A549 (cell line): ENCODE data around the gene TBC1D8. TPM values are rescaled to one million over a fixed set of nuclear protein-coding genes. Genes with fewer than 3 reads are reported as not detected.

ENCODE experiments used
- ATAC-seq, 2 experiments: fragments of 200-7000 bp in 1 of 2; fragments of >200 bp in 1 of 2; cut with Nextera tagmentation in 1 of 2; cut with Tn5 transposase in 1 of 2; 3 replicates each; pipeline versions ENCODE4 v1.8.0 to v1.9.1; 2018 to 2020; ENCODE audit warnings: mild to moderate bottlenecking in 1 of 2, moderate library complexity in 1 of 2
- CTCF ChIA-PET: fragments of 300-600 bp; sonication (Branson Sonifier 250); formaldehyde crosslinking; extraction: SDS; loops from one replicate; lab custom pipeline; 2021; ENCODE audit warnings: antibody characterized with exemption, inconsistent platforms; lab: Yijun Ruan, JAX
- POLR2A ChIA-PET: fragments of 350-600 bp; formaldehyde crosslinking; extraction: SDS; loops from one replicate; lab custom pipeline; 2021; ENCODE audit warnings: antibody characterized with exemption, inconsistent platforms; lab: Yijun Ruan, JAX
- DNase-seq, 2 experiments: peaks; one replicate each; pipeline versions ENCODE4 v3.0.0 to v3.0.0-alpha.2; 2011 to 2016; ENCODE audit warnings: low read depth in 1 of 2, low spot score in 1 of 2
- FAIRE-seq: peaks from 2 replicates; lab custom pipeline; 2011; peaks lifted over from hg19 to GRCh38; lab: Jason Lieb, UNC
- H3K27ac ChIP-seq, 2 experiments: fragments of >200 bp; sonication (Bioruptor Twin); formaldehyde crosslinking; 3 replicates each; pipeline ENCODE4 v1.5.1; 2016 to 2017
- H3K4me1 ChIP-seq: fragments of >200 bp; sonication (Bioruptor Twin); formaldehyde crosslinking; 3 replicates; pipeline ENCODE4 v1.6.1; 2016
- H3K4me2 ChIP-seq: fragments of >200 bp; sonication (Bioruptor Twin); formaldehyde crosslinking; 3 replicates; pipeline ENCODE4 v1.6.1; 2016
- H3K4me3 ChIP-seq: fragments of >200 bp; sonication (Bioruptor Twin); formaldehyde crosslinking; 3 replicates; pipeline ENCODE4 v1.5.1; 2016
- H3K9me3 ChIP-seq: fragments of >200 bp; sonication (Bioruptor Twin); formaldehyde crosslinking; 3 replicates; pipeline ENCODE4 v1.6.1; 2016
- BCL3 ChIP-seq: fragments of >200 bp; sonication (Bioruptor Twin); formaldehyde crosslinking; IDR thresholded peaks from 3 replicates; pipeline ENCODE4 v1.6.1; 2016
- BHLHE40 ChIP-seq: IDR thresholded peaks from 2 replicates; pipeline ENCODE4 v1.6.1; 2012; ENCODE audit warnings: low read depth, low read length, inconsistent platforms
- CBX8 ChIP-seq: fragments of 200-600 bp; sonication (generic); IDR thresholded peaks from 2 replicates; pipeline ENCODE4 v1.6.1; 2016
- CEBPB ChIP-seq, 2 experiments: fragments of >200 bp in 1 of 2; sonication (Bioruptor Twin) in 1 of 2; formaldehyde crosslinking in 1 of 2; IDR thresholded peaks; 2 replicates each; pipeline ENCODE4 v1.6.1; 2012 to 2016
- E2F6 ChIP-seq: IDR thresholded peaks from 2 replicates; pipeline ENCODE4 v1.6.1; 2012; ENCODE audit warnings: low read depth, borderline replicate concordance
- EHF ChIP-seq: fragments of 250-450 bp; sonication (Bioruptor Pico); IDR thresholded peaks from 2 replicates; pipeline ENCODE4 v1.5.0; 2020; ENCODE audit warnings: mild to moderate bottlenecking
- EHMT2 ChIP-seq: fragments of 200-600 bp; sonication (generic); IDR thresholded peaks from 2 replicates; pipeline ENCODE4 v1.6.1; 2016; ENCODE audit warnings: antibody characterized with exemption, low read depth, mild to moderate bottlenecking, moderate library complexity
- ELK1 ChIP-seq: fragments of 150-350 bp; IDR thresholded peaks from 2 replicates; pipeline ENCODE4 v1.6.1; 2014; ENCODE audit warnings: low read depth, mild to moderate bottlenecking, low read length
- EP300 ChIP-seq, 2 experiments: fragments of >200 bp; sonication (Bioruptor Twin); formaldehyde crosslinking; IDR thresholded peaks; 2 replicates in 1 of 2; 3 replicates in 1 of 2; pipeline ENCODE4 v1.6.1; 2016 to 2017
- ESRRA ChIP-seq: fragments of 150-350 bp; IDR thresholded peaks from 2 replicates; pipeline ENCODE4 v1.6.1; 2014; ENCODE audit warnings: mild to moderate bottlenecking, low read length, borderline replicate concordance
- FOSL2 ChIP-seq, 2 experiments: fragments of 450-650 bp in 1 of 2; fragments of >200 bp in 1 of 2; sonication (Bioruptor Twin) in 1 of 2; formaldehyde crosslinking; IDR thresholded peaks; 2 replicates each; pipeline versions ENCODE4 v1.5.0 to v1.6.1; 2016 to 2020; ENCODE audit warnings: mild to moderate bottlenecking in 1 of 2, moderate library complexity in 1 of 2
- GATA3 ChIP-seq: IDR thresholded peaks from 2 replicates; pipeline ENCODE4 v1.6.1; 2012; ENCODE audit warnings: borderline replicate concordance
- HEYL ChIP-seq: fragments of 250-450 bp; sonication (Bioruptor Pico); IDR thresholded peaks from 2 replicates; pipeline ENCODE4 v1.8.0; 2021; ENCODE audit warnings: mild to moderate bottlenecking, moderate library complexity
- HOXB5 ChIP-seq: fragments of 250-450 bp; sonication (Bioruptor Pico); IDR thresholded peaks from 2 replicates; pipeline ENCODE4 v1.5.0; 2020; ENCODE audit warnings: mild to moderate bottlenecking, moderate library complexity
- JUN ChIP-seq, 2 experiments: fragments of >200 bp; sonication (Bioruptor Twin); formaldehyde crosslinking; IDR thresholded peaks; 2 replicates in 1 of 2; 3 replicates in 1 of 2; pipeline ENCODE4 v1.6.1; 2016 to 2017
- KDM5A ChIP-seq: fragments of 200-600 bp; sonication (generic); IDR thresholded peaks from 2 replicates; pipeline ENCODE4 v1.6.1; 2016; ENCODE audit warnings: antibody characterized with exemption, mild to moderate bottlenecking
- MYC ChIP-seq: IDR thresholded peaks from 2 replicates; pipeline ENCODE4 v1.6.1; 2012; ENCODE audit warnings: mild to moderate bottlenecking, inconsistent platforms, low read length, improper control_type of control experiment, borderline replicate concordance
- NFE2L2 ChIP-seq: fragments of 150-350 bp; conservative IDR thresholded peaks from 2 replicates; pipeline ENCODE4 v1.6.1; 2014; ENCODE audit warnings: low read length
- RARB ChIP-seq: fragments of 250-450 bp; sonication (Bioruptor Pico); IDR thresholded peaks from 2 replicates; pipeline ENCODE4 v1.8.0; 2021; ENCODE audit warnings: mild to moderate bottlenecking, moderate library complexity
- RCOR1 ChIP-seq: fragments of 150-350 bp; IDR thresholded peaks from 2 replicates; pipeline ENCODE4 v1.6.1; 2014; ENCODE audit warnings: antibody characterized with exemption, low read length, low read depth
- RFX5 ChIP-seq: fragments of 450-650 bp; IDR thresholded peaks from 2 replicates; pipeline ENCODE4 v1.7.1; 2014; ENCODE audit warnings: antibody characterized with exemption, mild to moderate bottlenecking, moderate library complexity
- RNF2 ChIP-seq: fragments of 200-600 bp; sonication (generic); IDR thresholded peaks from 2 replicates; pipeline ENCODE4 v1.6.1; 2016; ENCODE audit warnings: low read depth, mild to moderate bottlenecking, antibody characterized with exemption, moderate library complexity, borderline replicate concordance
- TFCP2L1 ChIP-seq: fragments of 250-450 bp; sonication (Bioruptor Pico); IDR thresholded peaks from 2 replicates; pipeline ENCODE4 v1.5.0; 2021; ENCODE audit warnings: mild to moderate bottlenecking
- ZC3H11A ChIP-seq: fragments of 450-650 bp; IDR thresholded peaks from 2 replicates; pipeline ENCODE4 v1.6.1; 2014; ENCODE audit warnings: antibody characterized with exemption, mild to moderate bottlenecking
- WGBS: methylation state at CpG from one replicate; pipeline ENCODE4 v1.1.6; 2017; ENCODE audit errors: missing lambda C conversion rate; 5-methylcytosine and 5-hydroxymethylcytosine counted together
- polyA plus RNA-seq, 4 experiments: library from polyadenylated mRNA; depleted of rRNA in 3 of 4; stranded (reverse); fragments of >200 nt; fragmentation: RNase III in 1 of 4; extraction: RNeasy Plus Mini Kit Qiagen cat#74134 plus additional on column Dnase treatment in 1 of 4; gene quantifications; 2 replicates in 3 of 4; 3 replicates in 1 of 4; pipeline ENCODE4 v1.2.3, GENCODE V29; 2011 to 2017
- TF ChIP-seq, protein P1 (sequence below): IDR thresholded peaks from 2 replicates; pipeline ENCODE4 v1.6.1; 2012
- TF ChIP-seq, protein P2 (sequence below): fragments of 250-450 bp; sonication (Bioruptor Pico); IDR thresholded peaks from 2 replicates; pipeline ENCODE4 v1.5.0; 2020; ENCODE audit warnings: low read depth, mild to moderate bottlenecking, moderate library complexity

The TBC1D8 gene
- polyA plus RNA-seq, 2 of the 4 experiments (the other 2 are of a cell fraction): 35.3 to 107 TPM

DNA sequence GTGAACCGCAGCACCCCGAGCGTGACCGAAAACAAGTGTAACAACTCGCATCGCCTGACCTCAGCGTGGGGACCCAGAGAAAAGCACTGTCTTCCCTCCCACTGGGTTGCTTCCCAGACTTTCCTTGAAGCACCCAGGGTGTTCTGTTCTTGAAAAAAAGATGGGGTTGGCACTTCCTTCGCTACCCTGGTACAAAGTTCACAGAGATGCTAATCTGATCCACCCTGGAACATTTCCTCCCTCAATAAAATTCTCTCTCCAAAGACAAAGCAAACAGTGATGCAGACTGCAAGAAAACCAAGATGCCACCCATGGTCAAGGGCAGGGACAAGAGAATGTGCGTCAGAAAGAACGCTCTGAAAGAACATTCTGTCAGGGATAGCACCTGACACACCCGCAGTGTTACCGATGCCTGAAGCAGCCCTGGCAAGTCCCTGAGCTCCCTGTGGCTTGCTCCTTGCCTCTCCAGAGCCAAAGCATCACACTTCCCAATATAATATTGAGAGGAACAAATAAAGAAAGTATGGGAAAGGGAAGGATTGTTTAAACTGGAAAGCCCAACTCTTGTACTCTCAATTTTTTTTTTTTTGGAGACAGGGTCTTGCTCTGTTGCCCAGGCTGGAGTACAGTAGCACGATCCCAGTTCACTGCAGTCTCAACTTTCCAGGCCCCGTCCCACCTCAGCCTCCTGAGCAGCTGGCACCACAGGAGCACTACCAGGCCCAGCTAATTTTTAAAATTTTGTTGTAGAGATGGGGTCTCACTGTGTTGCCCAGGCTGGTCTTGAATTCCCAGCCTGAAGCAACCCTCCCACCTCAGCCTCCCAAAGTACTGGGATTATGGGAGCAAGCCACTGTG is 70.7 kb downstream of the TBC1D8 start (continued):
- TF ChIP-seq KDM5A (no peak), ZC3H11A (no peak), CEBPB (IDR thresholded peaks at IDR 0.05) (peak; percentile 37 to 78; a peak in 2 of 4 replicates), HOXB5 (CRISPR knock-in tag) (0 out of 2 replicates have a peak, but pooled peaks have one; percentile 11), EHMT2 (no peak), JUN (IDR thresholded peaks at IDR 0.05) (peak; percentile 94), FOSL2 (IDR thresholded peaks at IDR 0.05) (peak; percentile 43), FOSL2 (CRISPR knock-in tag; IDR thresholded peaks at IDR 0.05) (peak; percentile 84), EP300 (IDR thresholded peaks at IDR 0.05) (peak; percentile 96), MYC (no peak), HEYL (CRISPR knock-in tag) (0 out of 2 replicates have a peak, but pooled peaks have one; percentile 25), ESRRA (0 out of 2 replicates have a peak, but pooled peaks have one; percentile 20), GATA3 (peak; percentile 99)

GRCh38 chr2:101076581-101076980 is 74.6 kb downstream of the TBC1D8 start:
- ATAC-seq (no peak), FAIRE-seq (no peak), DNase-seq (no peak)
- Histone ChIP-seq H3K4me1 (peaks cover 56% of the 10 kb centered on the region), H3K4me2 (peak overlapping the region; percentile 2; the same call in 1 of the 3 replicates), H3K9me3 (peaks cover 28% of the 10 kb centered on the region), H3K4me3 (no peak overlapping the region), H3K27ac (peak overlapping the region; percentile 44 to 70; a peak in 5 of 6 replicates)
- CTCF ChIA-PET: interaction anchor here (1.2 kb wide), 1 partner anchor 128 kb away, joined by 3 read pairs; no protein-coding TSS in a partner anchor
- TF ChIP-seq RARB (CRISPR knock-in tag) (no peak), RFX5 (no peak), EP300 (IDR thresholded peaks at IDR 0.05) (no peak), RCOR1 (no peak), EHF (CRISPR knock-in tag) (no peak), CEBPB (IDR thresholded peaks at IDR 0.05) (no peak)
- POLR2A ChIA-PET: no interaction called here
- WGBS: 84% methylated on average over 2 of the region's 2 CpGs

DNA sequence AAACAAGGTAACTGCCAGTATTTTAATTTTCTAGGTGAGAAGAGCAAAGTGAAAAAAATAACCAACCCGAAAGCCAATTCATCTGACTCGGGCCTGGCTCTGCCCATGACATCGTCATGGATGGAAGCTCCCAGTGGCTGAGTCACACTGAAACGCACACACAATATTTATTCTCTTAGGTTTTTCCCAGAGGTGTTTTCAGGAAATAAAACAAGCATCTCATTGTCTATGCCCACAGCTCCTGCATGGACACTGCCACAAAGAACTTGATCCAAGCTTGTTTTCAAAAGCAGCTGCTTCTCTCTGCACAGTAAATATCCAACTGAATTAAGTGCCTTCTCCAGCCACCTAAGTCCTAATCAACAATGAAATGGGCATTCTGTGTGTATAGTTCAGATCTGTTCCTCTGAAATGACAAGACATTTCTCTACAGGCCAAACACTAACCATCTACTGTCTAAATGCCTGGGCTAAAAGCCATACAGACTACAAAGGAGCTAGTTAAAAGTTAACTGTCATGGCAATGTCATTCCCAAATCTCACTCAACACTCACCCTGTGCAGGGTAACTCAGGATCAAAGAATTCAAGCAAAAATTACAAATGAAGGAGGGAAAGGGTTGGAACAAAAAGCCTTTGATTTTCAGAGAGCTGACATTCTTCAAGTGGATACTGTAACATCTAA is 86.2 kb downstream of the TBC1D8 start:
- POLR2A ChIA-PET: interaction anchor here (1.2 to 2.3 kb wide), 4 partner anchors 15 to 86 kb away, joined by 4 to 12 read pairs (median 8); partner anchors contain the start of genes RPL31 and TBC1D8
- H3K27ac ChIP-seq: peak overlapping the region; percentile 81 to 86
- peak; percentile 49; the same call in 1 of the 2 replicates for TF ChIP-seq FOSL2 (IDR thresholded peaks at IDR 0.05)
- TF ChIP-seq FOSL2 (CRISPR knock-in tag; IDR thresholded peaks at IDR 0.05): peak; percentile 85
- TF ChIP-seq, protein P1, sequence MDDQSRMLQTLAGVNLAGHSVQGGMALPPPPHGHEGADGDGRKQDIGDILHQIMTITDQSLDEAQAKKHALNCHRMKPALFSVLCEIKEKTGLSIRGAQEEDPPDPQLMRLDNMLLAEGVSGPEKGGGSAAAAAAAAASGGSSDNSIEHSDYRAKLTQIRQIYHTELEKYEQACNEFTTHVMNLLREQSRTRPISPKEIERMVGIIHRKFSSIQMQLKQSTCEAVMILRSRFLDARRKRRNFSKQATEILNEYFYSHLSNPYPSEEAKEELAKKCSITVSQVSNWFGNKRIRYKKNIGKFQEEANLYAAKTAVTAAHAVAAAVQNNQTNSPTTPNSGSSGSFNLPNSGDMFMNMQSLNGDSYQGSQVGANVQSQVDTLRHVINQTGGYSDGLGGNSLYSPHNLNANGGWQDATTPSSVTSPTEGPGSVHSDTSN: no peak
- TF ChIP-seq BHLHE40: no peak
- 0 out of 2 replicates have a peak, but pooled peaks have one; percentile 3 for TF ChIP-seq RARB (CRISPR knock-in tag)
- no peak for TF ChIP-seq ESRRA
- no peak for TF ChIP-seq ZC3H11A
- TF ChIP-seq RNF2: no peak
- TF ChIP-seq CEBPB (IDR thresholded peaks at IDR 0.05): 0 out of 4 replicates have a peak, but pooled peaks of 1 of the 2 experiments have one; percentile 9
- TF ChIP-seq TFCP2L1 (CRISPR knock-in tag): no peak
- TF ChIP-seq NFE2L2: no peak
- no peak for TF ChIP-seq BCL3
- no peak for TF ChIP-seq ELK1
- no peak for TF ChIP-seq CBX8
- no peak for TF ChIP-seq RFX5
- TF ChIP-seq, protein P2, sequence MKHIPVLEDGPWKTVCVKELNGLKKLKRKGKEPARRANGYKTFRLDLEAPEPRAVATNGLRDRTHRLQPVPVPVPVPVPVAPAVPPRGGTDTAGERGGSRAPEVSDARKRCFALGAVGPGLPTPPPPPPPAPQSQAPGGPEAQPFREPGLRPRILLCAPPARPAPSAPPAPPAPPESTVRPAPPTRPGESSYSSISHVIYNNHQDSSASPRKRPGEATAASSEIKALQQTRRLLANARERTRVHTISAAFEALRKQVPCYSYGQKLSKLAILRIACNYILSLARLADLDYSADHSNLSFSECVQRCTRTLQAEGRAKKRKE (CRISPR knock-in tag): no peak
- TF ChIP-seq E2F6: no peak

More for the DNA sequence above, 86.2 kb downstream of the TBC1D8 start:
- Histone ChIP-seq H3K9me3 (no peaks in the 10 kb centered on the region), H3K4me2 (peak overlapping the region; percentile 87), H3K4me1 (peaks cover 83% of the 10 kb centered on the region), H3K4me3 (peak overlapping the region; percentile 21; the same call in 1 of the 3 replicates)
- WGBS: 1% methylated on average over 4 of the region's 4 CpGs
- FAIRE-seq: peak; percentile 54
- CTCF ChIA-PET: interaction anchor here (0.7 to 2.1 kb wide), 6 partner anchors 27 to 88 kb away, joined by 3 to 14 read pairs (median 4); no protein-coding TSS in a partner anchor
- ATAC-seq: peak; percentile 79 to 90
- peak; percentile 70 to 87 for DNase-seq
